ENCODE results near the gene CFAP45. TPM values are rescaled to one million over a fixed set of nuclear protein-coding genes. Genes with fewer than 3 reads are reported as not detected.

The CFAP45 gene
- total and polyA plus RNA-seq, 9 of the 15 experiments (the other 6 are each of a cell fraction or from before 2014, with no cell fraction given): 0.65 to 2.4 (median 1.5) TPM

DNA sequence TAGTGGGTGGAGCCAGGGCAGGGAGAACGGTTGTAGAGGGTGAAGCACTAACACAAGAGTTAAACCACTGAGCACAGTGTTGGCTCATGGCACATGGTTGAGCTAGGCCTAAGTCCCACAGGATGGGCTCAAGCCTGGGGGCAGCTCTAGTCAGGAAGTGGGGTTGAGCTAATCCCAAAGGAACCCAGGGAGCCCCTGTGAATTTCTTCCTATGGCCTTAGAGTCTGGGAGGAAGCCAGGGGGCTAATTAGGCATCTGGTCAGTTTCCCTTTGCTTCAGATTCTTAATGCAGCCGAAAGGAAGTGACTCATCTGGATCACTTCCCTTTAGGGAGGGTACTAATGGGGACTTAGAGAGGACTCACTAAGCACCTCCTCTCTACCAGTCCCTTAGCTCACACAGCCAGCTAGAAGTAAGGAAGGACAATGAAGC lies 10.1 kb downstream of the CFAP45 start (continued):
- TF ChIP-seq HIVEP1 (CRISPR knock-in tag; IDR thresholded peaks at IDR 0.05): no peak
- no peak for TF ChIP-seq ZNF347 (CRISPR knock-in tag; IDR thresholded peaks at IDR 0.05; ENCODE audit: low read depth)
- no peak for TF ChIP-seq HDAC8 (tag; IDR thresholded peaks at IDR 0.05)
- no peak for TF ChIP-seq PRPF4 (IDR thresholded peaks at IDR 0.05; ENCODE audit: insufficient read depth, low read depth, low read length, poor library complexity, severe bottlenecking)
- TF ChIP-seq SMARCA4 (IDR thresholded peaks at IDR 0.05): peak; percentile 41; the same call in 1 of the 2 replicates
- TF ChIP-seq, protein P1, sequence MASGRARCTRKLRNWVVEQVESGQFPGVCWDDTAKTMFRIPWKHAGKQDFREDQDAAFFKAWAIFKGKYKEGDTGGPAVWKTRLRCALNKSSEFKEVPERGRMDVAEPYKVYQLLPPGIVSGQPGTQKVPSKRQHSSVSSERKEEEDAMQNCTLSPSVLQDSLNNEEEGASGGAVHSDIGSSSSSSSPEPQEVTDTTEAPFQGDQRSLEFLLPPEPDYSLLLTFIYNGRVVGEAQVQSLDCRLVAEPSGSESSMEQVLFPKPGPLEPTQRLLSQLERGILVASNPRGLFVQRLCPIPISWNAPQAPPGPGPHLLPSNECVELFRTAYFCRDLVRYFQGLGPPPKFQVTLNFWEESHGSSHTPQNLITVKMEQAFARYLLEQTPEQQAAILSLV (tag; IDR thresholded peaks at IDR 0.05): no peak
- TF ChIP-seq HCFC1 (IDR thresholded peaks at IDR 0.05; ENCODE audit: low read depth, low read length): no peak
- TF ChIP-seq EHMT2 (IDR thresholded peaks at IDR 0.05): no peak
- no peak for TF ChIP-seq RBM25 (IDR thresholded peaks at IDR 0.05; ENCODE audit: low read depth, low read length, severe bottlenecking)
- no peak for TF ChIP-seq ZNF253 (CRISPR knock-in tag; conservative IDR thresholded peaks at IDR 0.05)
- TF ChIP-seq, protein P2, sequence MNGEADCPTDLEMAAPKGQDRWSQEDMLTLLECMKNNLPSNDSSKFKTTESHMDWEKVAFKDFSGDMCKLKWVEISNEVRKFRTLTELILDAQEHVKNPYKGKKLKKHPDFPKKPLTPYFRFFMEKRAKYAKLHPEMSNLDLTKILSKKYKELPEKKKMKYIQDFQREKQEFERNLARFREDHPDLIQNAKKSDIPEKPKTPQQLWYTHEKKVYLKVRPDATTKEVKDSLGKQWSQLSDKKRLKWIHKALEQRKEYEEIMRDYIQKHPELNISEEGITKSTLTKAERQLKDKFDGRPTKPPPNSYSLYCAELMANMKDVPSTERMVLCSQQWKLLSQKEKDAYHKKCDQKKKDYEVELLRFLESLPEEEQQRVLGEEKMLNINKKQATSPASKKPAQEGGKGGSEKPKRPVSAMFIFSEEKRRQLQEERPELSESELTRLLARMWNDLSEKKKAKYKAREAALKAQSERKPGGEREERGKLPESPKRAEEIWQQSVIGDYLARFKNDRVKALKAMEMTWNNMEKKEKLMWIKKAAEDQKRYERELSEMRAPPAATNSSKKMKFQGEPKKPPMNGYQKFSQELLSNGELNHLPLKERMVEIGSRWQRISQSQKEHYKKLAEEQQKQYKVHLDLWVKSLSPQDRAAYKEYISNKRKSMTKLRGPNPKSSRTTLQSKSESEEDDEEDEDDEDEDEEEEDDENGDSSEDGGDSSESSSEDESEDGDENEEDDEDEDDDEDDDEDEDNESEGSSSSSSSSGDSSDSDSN (IDR thresholded peaks at IDR 0.05; ENCODE audit: borderline replicate concordance in 1 of 2, low read depth in 2 of 2, low read length in 2 of 2): no peak
- no peak for TF ChIP-seq PHB2 (IDR thresholded peaks at IDR 0.05; ENCODE audit: low read depth)
- no peak for TF ChIP-seq ZNF551 (CRISPR knock-in tag; IDR thresholded peaks at IDR 0.05)
- TF ChIP-seq FOXK1 (CRISPR knock-in tag; IDR thresholded peaks at IDR 0.05; ENCODE audit: borderline replicate concordance): no peak
- TF ChIP-seq, protein P3, sequence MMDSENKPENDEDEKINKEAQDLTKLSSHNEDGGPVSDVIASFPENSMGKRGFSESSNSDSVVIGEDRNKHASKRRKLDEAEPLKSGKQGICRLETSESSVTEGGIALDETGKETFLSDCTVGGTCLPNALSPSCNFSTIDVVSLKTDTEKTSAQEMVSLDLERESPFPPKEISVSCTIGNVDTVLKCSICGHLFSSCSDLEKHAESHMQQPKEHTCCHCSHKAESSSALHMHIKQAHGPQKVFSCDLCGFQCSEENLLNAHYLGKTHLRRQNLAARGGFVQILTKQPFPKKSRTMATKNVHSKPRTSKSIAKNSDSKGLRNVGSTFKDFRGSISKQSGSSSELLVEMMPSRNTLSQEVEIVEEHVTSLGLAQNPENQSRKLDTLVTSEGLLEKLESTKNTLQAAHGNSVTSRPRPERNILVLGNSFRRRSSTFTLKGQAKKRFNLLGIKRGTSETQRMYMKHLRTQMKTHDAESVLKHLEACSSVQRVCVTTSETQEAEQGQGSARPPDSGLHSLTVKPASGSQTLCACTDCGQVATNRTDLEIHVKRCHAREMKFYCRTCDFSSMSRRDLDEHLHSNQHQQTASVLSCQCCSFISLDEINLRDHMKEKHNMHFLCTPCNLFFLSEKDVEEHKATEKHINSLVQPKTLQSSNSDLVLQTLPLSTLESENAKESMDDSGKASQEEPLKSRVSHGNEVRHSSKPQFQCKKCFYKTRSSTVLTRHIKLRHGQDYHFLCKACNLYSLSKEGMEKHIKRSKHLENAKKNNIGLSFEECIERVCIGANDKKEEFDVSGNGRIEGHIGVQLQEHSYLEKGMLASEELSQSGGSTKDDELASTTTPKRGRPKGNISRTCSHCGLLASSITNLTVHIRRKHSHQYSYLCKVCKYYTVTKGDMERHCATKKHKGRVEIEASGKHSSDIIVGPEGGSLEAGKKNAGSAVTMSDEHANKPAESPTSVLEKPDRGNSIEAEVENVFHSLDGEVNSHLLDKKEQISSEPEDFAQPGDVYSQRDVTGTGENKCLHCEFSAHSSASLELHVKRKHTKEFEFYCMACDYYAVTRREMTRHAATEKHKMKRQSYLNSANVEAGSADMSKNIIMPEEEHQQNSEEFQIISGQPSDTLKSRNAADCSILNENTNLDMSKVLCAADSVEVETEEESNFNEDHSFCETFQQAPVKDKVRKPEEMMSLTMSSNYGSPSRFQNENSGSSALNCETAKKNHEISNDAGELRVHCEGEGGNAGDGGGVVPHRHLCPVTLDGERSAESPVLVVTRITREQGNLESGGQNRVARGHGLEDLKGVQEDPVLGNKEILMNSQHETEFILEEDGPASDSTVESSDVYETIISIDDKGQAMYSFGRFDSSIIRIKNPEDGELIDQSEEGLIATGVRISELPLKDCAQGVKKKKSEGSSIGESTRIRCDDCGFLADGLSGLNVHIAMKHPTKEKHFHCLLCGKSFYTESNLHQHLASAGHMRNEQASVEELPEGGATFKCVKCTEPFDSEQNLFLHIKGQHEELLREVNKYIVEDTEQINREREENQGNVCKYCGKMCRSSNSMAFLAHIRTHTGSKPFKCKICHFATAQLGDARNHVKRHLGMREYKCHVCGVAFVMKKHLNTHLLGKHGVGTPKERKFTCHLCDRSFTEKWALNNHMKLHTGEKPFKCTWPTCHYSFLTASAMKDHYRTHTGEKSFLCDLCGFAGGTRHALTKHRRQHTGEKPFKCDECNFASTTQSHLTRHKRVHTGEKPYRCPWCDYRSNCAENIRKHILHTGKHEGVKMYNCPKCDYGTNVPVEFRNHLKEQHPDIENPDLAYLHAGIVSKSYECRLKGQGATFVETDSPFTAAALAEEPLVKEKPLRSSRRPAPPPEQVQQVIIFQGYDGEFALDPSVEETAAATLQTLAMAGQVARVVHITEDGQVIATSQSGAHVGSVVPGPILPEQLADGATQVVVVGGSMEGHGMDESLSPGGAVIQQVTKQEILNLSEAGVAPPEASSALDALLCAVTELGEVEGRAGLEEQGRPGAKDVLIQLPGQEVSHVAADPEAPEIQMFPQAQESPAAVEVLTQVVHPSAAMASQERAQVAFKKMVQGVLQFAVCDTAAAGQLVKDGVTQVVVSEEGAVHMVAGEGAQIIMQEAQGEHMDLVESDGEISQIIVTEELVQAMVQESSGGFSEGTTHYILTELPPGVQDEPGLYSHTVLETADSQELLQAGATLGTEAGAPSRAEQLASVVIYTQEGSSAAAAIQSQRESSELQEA (IDR thresholded peaks at IDR 0.05; ENCODE audit: low read depth): no peak

Measured in K562 (cell line).